Chondrocyte (in vitro differentiated cells): Measurements from ENCODE around the gene IL2RA. TPM values are rescaled to one million over a fixed set of nuclear protein-coding genes. Genes with fewer than 3 reads are reported as not detected.

Experiments
- DNase-seq: peaks from one replicate; pipeline ENCODE4 v3.0.0; 2021; ENCODE audit warnings: mixed read lengths, low spot score
- H3K27ac Mint-ChIP-seq: one replicate; pipeline ENCODE4 v1.8.0; 2021; ENCODE audit warnings: mild to moderate bottlenecking, moderate library complexity, mixed read lengths; ENCODE audit not compliant: unreplicated experiment
- H3K27me3 Mint-ChIP-seq: 2 replicates; pipeline ENCODE4 v1.8.0; 2021; ENCODE audit warnings: low read depth, mixed read lengths
- H3K36me3 Mint-ChIP-seq: 2 replicates; pipeline ENCODE4 v1.8.0; 2021; ENCODE audit warnings: low read depth, mixed read lengths
- H3K4me1 Mint-ChIP-seq: 2 replicates; pipeline ENCODE4 v1.8.0; 2021; ENCODE audit warnings: low read depth, mild to moderate bottlenecking, mixed read lengths
- H3K4me3 Mint-ChIP-seq: one replicate; pipeline ENCODE4 v1.8.0; 2021; ENCODE audit warnings: mild to moderate bottlenecking, moderate library complexity, mixed read lengths; ENCODE audit not compliant: unreplicated experiment
- H3K9me3 Mint-ChIP-seq: 2 replicates; pipeline ENCODE4 v1.8.0; 2021; ENCODE audit warnings: low read depth, mixed read lengths
- total RNA-seq: library from RNA; stranded (reverse); gene quantifications from 3 replicates; pipeline ENCODE4 v1.2.1, GENCODE V29; 2021
- TF ChIP-seq, protein P1 (sequence below): fragments of 200-600 bp; sonication (generic); IDR thresholded peaks from 2 replicates; pipeline ENCODE4 v1.5.0; 2021; ENCODE audit warnings: antibody characterized with exemption, mild to moderate bottlenecking, moderate library complexity

The IL2RA gene
- total RNA-seq, 1 donor from 2014 or later, result not detected

DNA sequence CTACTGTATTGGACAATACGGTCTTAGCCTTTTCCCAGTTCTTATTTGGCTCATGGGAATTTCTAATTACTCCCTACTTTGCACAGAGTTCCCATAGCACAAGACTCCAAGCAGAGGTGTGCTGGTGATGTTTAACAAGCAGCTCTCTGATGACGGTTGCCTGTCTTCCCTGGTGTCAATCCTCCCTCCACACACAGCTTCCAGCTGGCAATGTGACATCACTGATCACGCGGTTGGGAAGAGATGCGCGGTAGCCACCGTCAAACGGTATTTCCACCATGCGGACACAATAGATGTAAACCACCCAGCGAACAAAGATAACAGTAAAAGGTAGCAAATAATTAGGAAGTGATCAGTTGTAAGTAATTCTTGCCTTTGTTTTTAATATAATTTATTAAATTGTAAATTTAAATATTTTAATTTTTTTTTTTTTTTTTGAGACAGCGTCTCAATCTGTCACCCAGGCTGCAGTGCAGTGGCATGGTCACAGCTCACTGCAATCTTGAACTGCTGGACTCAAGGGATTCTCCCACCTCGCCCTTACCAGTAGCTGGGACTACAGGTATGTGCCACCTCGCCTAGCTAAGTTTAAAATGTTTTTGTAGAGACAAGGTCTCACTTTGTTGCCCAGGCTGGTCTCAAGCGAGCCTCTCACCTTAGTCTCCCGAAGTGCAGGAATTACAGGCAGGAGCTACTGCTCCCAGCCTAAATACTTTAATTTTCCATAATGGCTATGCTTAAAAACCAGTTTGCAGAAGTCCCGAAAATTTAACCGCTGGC is 48.6 kb downstream of the IL2RA start:
- Mint-ChIP-seq H3K27ac (no peak overlapping the region), H3K36me3 (no peaks in the 10 kb centered on the region), H3K4me3 (no peak overlapping the region), H3K9me3 (no peaks in the 10 kb centered on the region), H3K27me3 (peaks cover 13% of the 10 kb centered on the region), H3K4me1 (no peaks in the 10 kb centered on the region)
- TF ChIP-seq, protein P1, sequence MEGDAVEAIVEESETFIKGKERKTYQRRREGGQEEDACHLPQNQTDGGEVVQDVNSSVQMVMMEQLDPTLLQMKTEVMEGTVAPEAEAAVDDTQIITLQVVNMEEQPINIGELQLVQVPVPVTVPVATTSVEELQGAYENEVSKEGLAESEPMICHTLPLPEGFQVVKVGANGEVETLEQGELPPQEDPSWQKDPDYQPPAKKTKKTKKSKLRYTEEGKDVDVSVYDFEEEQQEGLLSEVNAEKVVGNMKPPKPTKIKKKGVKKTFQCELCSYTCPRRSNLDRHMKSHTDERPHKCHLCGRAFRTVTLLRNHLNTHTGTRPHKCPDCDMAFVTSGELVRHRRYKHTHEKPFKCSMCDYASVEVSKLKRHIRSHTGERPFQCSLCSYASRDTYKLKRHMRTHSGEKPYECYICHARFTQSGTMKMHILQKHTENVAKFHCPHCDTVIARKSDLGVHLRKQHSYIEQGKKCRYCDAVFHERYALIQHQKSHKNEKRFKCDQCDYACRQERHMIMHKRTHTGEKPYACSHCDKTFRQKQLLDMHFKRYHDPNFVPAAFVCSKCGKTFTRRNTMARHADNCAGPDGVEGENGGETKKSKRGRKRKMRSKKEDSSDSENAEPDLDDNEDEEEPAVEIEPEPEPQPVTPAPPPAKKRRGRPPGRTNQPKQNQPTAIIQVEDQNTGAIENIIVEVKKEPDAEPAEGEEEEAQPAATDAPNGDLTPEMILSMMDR, result no peak
- DNase-seq, result no peak

DNA sequence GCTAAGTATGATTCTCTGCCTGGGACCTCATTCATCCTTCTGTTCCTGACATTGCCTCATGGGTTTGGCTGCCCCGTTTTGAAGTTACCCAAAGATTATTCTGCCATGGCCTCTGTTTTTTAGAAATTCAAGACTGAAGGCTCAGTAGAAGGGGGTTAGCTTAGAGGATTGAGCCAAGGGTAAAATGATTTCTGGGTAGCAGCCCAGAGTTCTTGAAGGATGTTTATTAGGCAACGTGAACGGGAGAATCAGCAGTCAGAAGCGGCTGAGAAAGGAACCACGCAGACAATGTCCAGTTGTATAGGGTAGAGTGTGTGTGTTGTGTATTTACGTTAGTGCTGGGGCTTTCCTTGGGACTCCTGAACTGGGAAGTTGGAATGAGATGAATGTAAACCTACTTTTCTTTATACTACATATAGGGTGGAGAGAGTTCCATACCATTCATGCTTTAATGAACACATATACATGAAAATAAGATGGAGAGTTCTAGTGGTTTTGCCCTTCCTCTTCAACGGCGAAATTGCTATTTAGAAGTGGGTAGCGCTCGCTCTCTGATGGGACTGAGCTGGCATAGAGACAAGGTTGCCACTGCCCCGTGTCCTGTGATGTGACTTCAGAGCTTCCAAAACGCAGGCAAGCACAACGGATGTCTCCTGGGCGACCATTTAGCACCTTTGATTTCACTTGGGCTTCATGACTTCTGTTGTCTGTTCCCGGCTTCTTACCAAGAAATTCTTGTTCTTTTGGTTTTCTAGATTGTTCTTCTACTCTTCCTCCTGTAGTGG is 49.9 kb downstream of the IL2RA start:
- Mint-ChIP-seq H3K4me3 (no peak overlapping the region), H3K36me3 (no peaks in the 10 kb centered on the region)
- no peak for DNase-seq

DNA sequence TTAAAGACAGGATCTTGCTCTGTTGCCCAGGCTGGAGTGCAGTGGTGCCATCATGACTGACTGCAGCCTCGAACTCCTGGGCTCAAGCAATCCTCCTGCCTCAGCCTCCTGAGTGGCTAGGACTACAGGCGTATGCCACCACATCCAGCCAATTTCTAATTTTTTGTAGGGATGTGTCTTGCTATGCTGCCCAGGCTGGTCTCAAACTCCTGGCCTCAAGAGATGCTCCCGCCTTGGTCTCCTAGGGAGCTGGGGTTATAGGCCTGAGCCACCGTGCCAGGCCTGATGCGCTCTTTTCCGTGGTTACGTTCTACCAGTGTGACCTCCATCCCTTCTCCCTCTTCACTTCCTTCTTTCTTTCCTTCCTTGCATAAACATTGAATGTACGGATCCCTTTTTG is 50.6 kb downstream of the IL2RA start:
- Mint-ChIP-seq H3K4me3 (no peak overlapping the region), H3K36me3 (peaks cover 5% of the 10 kb centered on the region), H3K9me3 (peaks cover 17% of the 10 kb centered on the region), H3K27me3 (peaks cover 16% of the 10 kb centered on the region), H3K27ac (no peak overlapping the region), H3K4me1 (no peaks in the 10 kb centered on the region)
- TF ChIP-seq, protein P1, result no peak
- DNase-seq, result no peak

More for the DNA sequence above, 49.9 kb downstream of the IL2RA start:
- Mint-ChIP-seq H3K27me3 (peaks cover 13% of the 10 kb centered on the region), H3K27ac (no peak overlapping the region), H3K9me3 (peaks cover 9% of the 10 kb centered on the region), H3K4me1 (no peaks in the 10 kb centered on the region)
- TF ChIP-seq, protein P1, result no peak

DNA sequence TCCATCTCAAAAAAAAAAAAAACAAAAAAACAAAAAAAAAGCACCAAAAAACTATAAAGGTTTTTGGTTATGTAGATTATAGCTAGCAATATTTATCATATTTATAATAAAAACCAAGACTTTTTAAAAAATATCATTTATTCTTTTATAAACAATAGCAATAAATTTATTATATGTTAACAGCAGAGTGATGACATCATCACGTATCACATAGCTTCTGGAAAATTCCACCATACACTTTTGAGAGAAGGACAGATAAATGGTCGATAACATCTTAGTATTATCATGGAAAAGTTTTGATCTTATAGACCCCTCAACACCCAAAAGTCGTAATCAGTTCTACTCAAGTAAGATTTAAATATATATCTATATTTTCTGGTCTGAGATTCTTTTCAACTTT is 51.6 kb downstream of the IL2RA start:
- Mint-ChIP-seq H3K27me3 (peaks cover 21% of the 10 kb centered on the region), H3K36me3 (peaks cover 5% of the 10 kb centered on the region), H3K27ac (no peak overlapping the region), H3K4me1 (no peaks in the 10 kb centered on the region), H3K4me3 (no peak overlapping the region), H3K9me3 (peaks cover 17% of the 10 kb centered on the region)
- DNase-seq, result no peak
- TF ChIP-seq, protein P1, result no peak

DNA sequence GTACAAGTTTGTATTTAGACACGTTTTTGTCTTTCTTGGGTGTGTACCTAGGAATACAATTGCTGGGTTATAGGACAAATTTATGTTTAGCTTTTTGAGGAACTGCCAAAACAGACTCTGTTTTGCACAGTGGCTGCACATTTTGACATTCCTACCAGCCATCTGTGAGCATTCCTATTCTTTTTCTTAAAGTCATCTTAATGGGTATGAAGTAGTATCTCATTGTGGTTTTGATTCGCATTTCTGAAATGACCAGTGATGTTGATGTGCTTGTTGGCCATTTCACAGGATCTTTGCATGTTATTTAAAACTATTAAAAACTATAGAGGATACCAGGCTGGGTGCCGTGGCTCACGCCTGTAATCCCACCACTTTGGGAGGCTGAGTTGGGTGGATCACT is 52.2 kb downstream of the IL2RA start:
- no peaks in the 10 kb centered on the region for H3K4me1 Mint-ChIP-seq
- H3K27ac Mint-ChIP-seq, result no peak overlapping the region
- DNase-seq, result no peak
- TF ChIP-seq, protein P1, result no peak
- no peak overlapping the region for H3K4me3 Mint-ChIP-seq
- peaks cover 17% of the 10 kb centered on the region for H3K9me3 Mint-ChIP-seq
- H3K36me3 Mint-ChIP-seq, result peaks cover 5% of the 10 kb centered on the region
- peaks cover 26% of the 10 kb centered on the region for H3K27me3 Mint-ChIP-seq
